ENCODE data around the gene MAPKAP1.

Gene MAPKAP1

DNA sequence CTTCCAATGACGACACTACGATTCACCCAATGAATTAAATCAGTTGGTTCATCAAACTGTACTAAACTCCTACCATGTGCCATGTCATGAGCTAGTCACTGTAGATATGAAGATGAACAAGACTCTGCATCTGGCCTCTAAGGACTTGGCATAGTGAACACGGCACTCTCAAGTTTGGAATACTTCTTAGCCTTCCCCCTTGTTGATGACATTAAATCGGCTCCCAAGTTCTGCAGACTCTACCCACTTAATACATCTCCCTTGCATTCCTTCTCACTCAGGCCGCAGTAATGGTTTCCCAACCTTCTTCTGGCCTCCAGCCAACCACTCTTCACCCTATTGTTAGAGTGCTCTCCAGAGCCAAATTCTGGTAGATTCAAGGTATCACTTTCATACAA, 184.7 kb downstream of the MAPKAP1 start:
- TF ChIP-seq CREB1 (IDR thresholded peaks at IDR 0.05; ENCODE audit: low read depth): no peak
- TF ChIP-seq TAF1 (IDR thresholded peaks at IDR 0.05; ENCODE audit: low read depth): no peak
- TF ChIP-seq TCF12 (IDR thresholded peaks at IDR 0.05; ENCODE audit: low read depth): no peak
- TF ChIP-seq, protein P1, sequence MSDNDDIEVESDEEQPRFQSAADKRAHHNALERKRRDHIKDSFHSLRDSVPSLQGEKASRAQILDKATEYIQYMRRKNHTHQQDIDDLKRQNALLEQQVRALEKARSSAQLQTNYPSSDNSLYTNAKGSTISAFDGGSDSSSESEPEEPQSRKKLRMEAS (IDR thresholded peaks at IDR 0.05): no peak
- TF ChIP-seq, protein P2, sequence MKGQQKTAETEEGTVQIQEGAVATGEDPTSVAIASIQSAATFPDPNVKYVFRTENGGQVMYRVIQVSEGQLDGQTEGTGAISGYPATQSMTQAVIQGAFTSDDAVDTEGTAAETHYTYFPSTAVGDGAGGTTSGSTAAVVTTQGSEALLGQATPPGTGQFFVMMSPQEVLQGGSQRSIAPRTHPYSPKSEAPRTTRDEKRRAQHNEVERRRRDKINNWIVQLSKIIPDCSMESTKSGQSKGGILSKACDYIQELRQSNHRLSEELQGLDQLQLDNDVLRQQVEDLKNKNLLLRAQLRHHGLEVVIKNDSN (IDR thresholded peaks at IDR 0.05): no peak
- TF ChIP-seq NFIC (IDR thresholded peaks at IDR 0.05): peak; percentile 83
- TF ChIP-seq FOXM1 (IDR thresholded peaks at IDR 0.05; ENCODE audit: borderline replicate concordance, low read depth): no peak
- TF ChIP-seq TEAD4 (IDR thresholded peaks at IDR 0.05): 0 out of 2 replicates have a peak, but pooled peaks have one; percentile 10

DNA sequence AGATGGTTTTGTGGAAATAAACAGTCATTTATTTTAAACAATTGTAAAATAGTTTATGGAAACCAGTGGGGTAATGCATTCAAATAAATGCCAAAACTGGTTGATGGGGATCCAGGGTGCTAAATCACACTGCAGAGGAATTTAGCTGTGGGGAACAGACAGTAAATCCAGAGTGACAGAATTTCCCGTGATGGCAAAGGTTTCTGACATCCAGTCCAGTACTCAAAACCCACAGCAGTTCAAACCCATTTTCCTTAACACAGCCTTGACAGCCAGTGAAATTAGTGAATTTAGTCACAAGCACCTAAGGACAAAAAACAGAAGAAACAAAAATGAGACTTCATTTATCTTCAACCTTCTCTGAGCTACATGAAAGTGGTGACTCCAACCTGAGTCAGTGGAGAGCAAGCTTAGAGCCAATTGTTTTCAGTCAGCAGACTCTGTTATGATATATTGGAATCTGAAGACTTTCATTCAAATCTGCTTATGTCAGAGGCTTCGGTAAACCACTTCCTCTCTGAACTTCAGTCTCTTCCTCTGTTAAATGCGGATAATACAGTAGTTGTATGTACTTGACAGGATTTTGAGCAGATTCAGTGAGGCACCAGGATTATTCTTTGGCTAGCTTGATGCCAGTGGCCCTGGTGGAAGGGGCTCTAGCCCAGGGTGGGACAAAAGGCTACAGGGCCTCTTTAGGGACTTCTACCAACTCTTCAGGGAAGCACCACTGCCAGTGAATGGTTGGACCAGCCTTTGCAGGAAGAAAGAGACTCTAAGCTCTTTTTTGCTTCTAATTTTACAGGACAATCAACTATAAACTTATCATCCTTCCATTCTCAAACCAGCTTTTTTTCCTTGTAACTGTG, 185.3 kb downstream of the MAPKAP1 start:
- TF ChIP-seq CEBPB (IDR thresholded peaks at IDR 0.05) (no peak), TEAD4 (IDR thresholded peaks at IDR 0.05) (0 out of 2 replicates have a peak, but pooled peaks have one; percentile 6), EP300 (IDR thresholded peaks at IDR 0.05; ENCODE audit: borderline replicate concordance) (peak; percentile 60; the same call in 1 of the 2 replicates)
- TF ChIP-seq, protein P2 (IDR thresholded peaks at IDR 0.05): no peak
- TF ChIP-seq, protein P3, sequence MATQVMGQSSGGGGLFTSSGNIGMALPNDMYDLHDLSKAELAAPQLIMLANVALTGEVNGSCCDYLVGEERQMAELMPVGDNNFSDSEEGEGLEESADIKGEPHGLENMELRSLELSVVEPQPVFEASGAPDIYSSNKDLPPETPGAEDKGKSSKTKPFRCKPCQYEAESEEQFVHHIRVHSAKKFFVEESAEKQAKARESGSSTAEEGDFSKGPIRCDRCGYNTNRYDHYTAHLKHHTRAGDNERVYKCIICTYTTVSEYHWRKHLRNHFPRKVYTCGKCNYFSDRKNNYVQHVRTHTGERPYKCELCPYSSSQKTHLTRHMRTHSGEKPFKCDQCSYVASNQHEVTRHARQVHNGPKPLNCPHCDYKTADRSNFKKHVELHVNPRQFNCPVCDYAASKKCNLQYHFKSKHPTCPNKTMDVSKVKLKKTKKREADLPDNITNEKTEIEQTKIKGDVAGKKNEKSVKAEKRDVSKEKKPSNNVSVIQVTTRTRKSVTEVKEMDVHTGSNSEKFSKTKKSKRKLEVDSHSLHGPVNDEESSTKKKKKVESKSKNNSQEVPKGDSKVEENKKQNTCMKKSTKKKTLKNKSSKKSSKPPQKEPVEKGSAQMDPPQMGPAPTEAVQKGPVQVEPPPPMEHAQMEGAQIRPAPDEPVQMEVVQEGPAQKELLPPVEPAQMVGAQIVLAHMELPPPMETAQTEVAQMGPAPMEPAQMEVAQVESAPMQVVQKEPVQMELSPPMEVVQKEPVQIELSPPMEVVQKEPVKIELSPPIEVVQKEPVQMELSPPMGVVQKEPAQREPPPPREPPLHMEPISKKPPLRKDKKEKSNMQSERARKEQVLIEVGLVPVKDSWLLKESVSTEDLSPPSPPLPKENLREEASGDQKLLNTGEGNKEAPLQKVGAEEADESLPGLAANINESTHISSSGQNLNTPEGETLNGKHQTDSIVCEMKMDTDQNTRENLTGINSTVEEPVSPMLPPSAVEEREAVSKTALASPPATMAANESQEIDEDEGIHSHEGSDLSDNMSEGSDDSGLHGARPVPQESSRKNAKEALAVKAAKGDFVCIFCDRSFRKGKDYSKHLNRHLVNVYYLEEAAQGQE (IDR thresholded peaks at IDR 0.05; ENCODE audit: low read depth): no peak

DNA sequence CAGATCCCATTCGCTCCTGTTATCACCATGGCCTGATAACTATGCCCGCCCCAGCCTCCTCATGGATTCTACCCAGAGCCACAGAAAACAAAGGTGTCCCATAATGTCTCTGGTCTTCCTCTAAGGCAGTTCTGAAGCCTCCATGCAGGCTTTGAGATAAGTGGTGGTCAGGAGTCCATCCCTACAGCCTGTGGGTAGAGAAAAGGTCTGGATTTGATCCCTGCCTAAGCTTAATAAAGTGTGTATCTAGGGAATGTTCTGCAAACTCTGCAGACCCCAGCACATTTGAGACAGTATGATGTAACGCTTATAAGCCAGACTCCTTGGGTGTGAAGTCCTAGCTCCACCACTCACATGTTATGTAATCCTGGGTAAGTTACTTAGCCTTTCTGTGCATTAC, 187.3 kb downstream of the MAPKAP1 start:
- TF ChIP-seq RAD21 (IDR thresholded peaks at IDR 0.05; ENCODE audit: low read depth): no peak
- TF ChIP-seq CREB1 (IDR thresholded peaks at IDR 0.05; ENCODE audit: low read depth): no peak
- no peak for TF ChIP-seq NFIC (IDR thresholded peaks at IDR 0.05)
- no peak for TF ChIP-seq EP300 (IDR thresholded peaks at IDR 0.05; ENCODE audit: borderline replicate concordance)
- TF ChIP-seq TCF12 (IDR thresholded peaks at IDR 0.05; ENCODE audit: low read depth): no peak
- TF ChIP-seq TEAD4 (IDR thresholded peaks at IDR 0.05): no peak
- TF ChIP-seq, protein P3 (IDR thresholded peaks at IDR 0.05; ENCODE audit: low read depth): no peak
- no peak for TF ChIP-seq EGR1 (IDR thresholded peaks at IDR 0.05)
- no peak for TF ChIP-seq FOXM1 (IDR thresholded peaks at IDR 0.05; ENCODE audit: borderline replicate concordance, low read depth)
- no peak for TF ChIP-seq TAF1 (IDR thresholded peaks at IDR 0.05; ENCODE audit: low read depth)
- TF ChIP-seq ZBTB7A (IDR thresholded peaks at IDR 0.05; ENCODE audit: low read depth): no peak
- TF ChIP-seq, protein P1 (IDR thresholded peaks at IDR 0.05): no peak
- no peak for TF ChIP-seq CEBPB (IDR thresholded peaks at IDR 0.05)
- TF ChIP-seq, protein P2 (IDR thresholded peaks at IDR 0.05): no peak
- no peak for TF ChIP-seq YY1 (IDR thresholded peaks at IDR 0.05; ENCODE audit: low read depth)

DNA sequence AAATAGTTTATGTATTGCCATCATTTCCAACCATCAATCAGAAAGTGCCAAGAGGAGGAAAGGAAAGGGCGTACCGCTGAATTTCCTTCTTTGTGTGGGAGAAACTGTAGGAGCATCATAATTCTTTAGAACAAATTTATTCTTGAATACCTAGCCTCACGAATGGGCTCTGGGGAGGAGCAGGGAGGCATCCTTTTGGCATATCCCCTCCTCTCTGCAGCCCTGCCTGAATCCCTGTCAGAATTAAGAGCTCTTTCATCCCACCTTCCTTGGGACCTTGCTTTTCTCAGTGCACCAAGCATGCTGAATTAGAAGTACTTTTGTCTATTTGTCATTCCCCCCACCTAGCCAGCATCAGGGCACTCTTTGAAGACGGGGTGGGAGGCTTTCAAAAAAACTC, 189.4 kb downstream of the MAPKAP1 start:
- TF ChIP-seq ZBTB7A (IDR thresholded peaks at IDR 0.05; ENCODE audit: low read depth) (no peak), TCF12 (IDR thresholded peaks at IDR 0.05; ENCODE audit: low read depth) (no peak), TEAD4 (IDR thresholded peaks at IDR 0.05) (no peak), EGR1 (IDR thresholded peaks at IDR 0.05) (no peak), CREB1 (IDR thresholded peaks at IDR 0.05; ENCODE audit: low read depth) (no peak), YY1 (IDR thresholded peaks at IDR 0.05; ENCODE audit: low read depth) (no peak), FOXM1 (IDR thresholded peaks at IDR 0.05; ENCODE audit: borderline replicate concordance, low read depth) (no peak), RAD21 (IDR thresholded peaks at IDR 0.05; ENCODE audit: low read depth) (no peak), TAF1 (IDR thresholded peaks at IDR 0.05; ENCODE audit: low read depth) (no peak), CEBPB (IDR thresholded peaks at IDR 0.05) (no peak), EP300 (IDR thresholded peaks at IDR 0.05; ENCODE audit: borderline replicate concordance) (no peak)
- TF ChIP-seq, protein P3 (IDR thresholded peaks at IDR 0.05; ENCODE audit: low read depth): no peak
- TF ChIP-seq, protein P2 (IDR thresholded peaks at IDR 0.05): no peak
- TF ChIP-seq, protein P1 (IDR thresholded peaks at IDR 0.05): no peak
